IMR-90 (cell line): Measurements from ENCODE around the gene ZNF670. TPM values are rescaled to one million over a fixed set of nuclear protein-coding genes. Genes with fewer than 3 reads are reported as not detected.

Source experiments
- ATAC-seq: fragments of 200-7000 bp; cut with Tn5 transposase; 2 replicates; pipeline ENCODE4 v1.9.1; 2020; ENCODE audit warnings: low read depth, mild to moderate bottlenecking, moderate library complexity
- BruUV-seq: library from RNA; stranded (reverse); fragments of 400-500 nt; replicated peaks from 2 replicates; lab custom pipeline; 2021; lab: Mats Ljungman, UMichigan
- CTCF ChIA-PET: fragments of 300-600 bp; formaldehyde crosslinking; extraction: SDS; loops from one replicate; lab custom pipeline; 2021; ENCODE audit warnings: antibody characterized with exemption; lab: Yijun Ruan, JAX
- POLR2A ChIA-PET: fragments of 300-600 bp; sonication (Branson Sonifier 250); formaldehyde crosslinking; loops from one replicate; lab custom pipeline; 2022; ENCODE audit warnings: antibody characterized with exemption; ENCODE audit not compliant: unreplicated experiment; lab: Charles Lee
- DNase-seq: peaks from one replicate; pipeline ENCODE4 v3.0.0; 2013
- H2AFZ ChIP-seq: replicated peaks from 2 replicates; pipeline ENCODE3; 2013; ENCODE audit warnings: low read length, mild to moderate bottlenecking; ENCODE audit not compliant: poor library complexity
- H2AK5ac ChIP-seq: 2 replicates; pipeline ENCODE4 v1.6.1; 2013; ENCODE audit warnings: low read depth, low read length, inconsistent platforms
- H2AK9ac ChIP-seq: replicated peaks from 2 replicates; pipeline ENCODE3; 2013; ENCODE audit warnings: mild to moderate bottlenecking, low read depth, low read length, moderate library complexity; ENCODE audit not compliant: poor library complexity
- H2BK120ac ChIP-seq: 2 replicates; pipeline ENCODE4 v1.6.1; 2013; ENCODE audit warnings: low read depth, low read length, inconsistent platforms
- H2BK15ac ChIP-seq: 3 replicates; pipeline ENCODE4 v1.6.1; 2013; ENCODE audit warnings: low read depth, low read length, inconsistent platforms
- H2BK20ac ChIP-seq: 2 replicates; pipeline ENCODE4 v1.6.1; 2013; ENCODE audit warnings: low read depth, mild to moderate bottlenecking, inconsistent platforms, low read length, moderate library complexity
- H2BK5ac ChIP-seq: 2 replicates; pipeline ENCODE4 v1.6.1; 2013; ENCODE audit warnings: mild to moderate bottlenecking, low read depth, low read length, inconsistent platforms; ENCODE audit not compliant: poor library complexity, severe bottlenecking
- H3K14ac ChIP-seq: replicated peaks from 2 replicates; pipeline ENCODE4 v1.6.1; 2013; ENCODE audit warnings: low read depth, low read length, inconsistent platforms
- H3K18ac ChIP-seq: 2 replicates; pipeline ENCODE4 v1.6.1; 2013; ENCODE audit warnings: low read depth, low read length, control low read depth
- H3K23ac ChIP-seq: 2 replicates; pipeline ENCODE4 v1.6.1; 2013; ENCODE audit warnings: low read depth, low read length, inconsistent platforms
- H3K27ac ChIP-seq: 2 replicates; pipeline ENCODE4 v1.5.1; 2013; ENCODE audit warnings: mild to moderate bottlenecking, control low read depth, low read length; ENCODE audit not compliant: insufficient read depth
- H3K27me3 ChIP-seq: 2 replicates; pipeline ENCODE4 v1.6.1; 2013; ENCODE audit warnings: low read length; ENCODE audit not compliant: control insufficient read depth, insufficient read depth
- H3K36me3 ChIP-seq: 2 replicates; pipeline ENCODE4 v1.6.1; 2013; ENCODE audit warnings: low read length, mixed read lengths; ENCODE audit not compliant: control insufficient read depth, insufficient read depth
- H3K4ac ChIP-seq: 2 replicates; pipeline ENCODE4 v1.6.1; 2013; ENCODE audit warnings: low read depth, low read length, inconsistent platforms
- H3K4me1 ChIP-seq: 2 replicates; pipeline ENCODE4 v1.6.1; 2013; ENCODE audit warnings: low read length, mixed read lengths; ENCODE audit not compliant: control insufficient read depth, insufficient read depth
- H3K4me2 ChIP-seq: 2 replicates; pipeline ENCODE4 v1.6.1; 2013; ENCODE audit warnings: low read depth, mild to moderate bottlenecking, control low read depth, low read length, moderate library complexity
- H3K4me3 ChIP-seq: 2 replicates; pipeline ENCODE4 v1.5.1; 2013; ENCODE audit warnings: low read depth, mild to moderate bottlenecking, control low read depth, low read length, moderate library complexity; ENCODE audit not compliant: insufficient read depth
- H3K56ac ChIP-seq: 2 replicates; pipeline ENCODE4 v1.6.1; 2013; ENCODE audit warnings: low read length, inconsistent platforms; ENCODE audit not compliant: insufficient read depth; ENCODE audit errors: extremely low read depth
- H3K79me1 ChIP-seq, 2 experiments: 2 replicates each; pipeline ENCODE4 v1.6.1; 2013; ENCODE audit warnings: low read length in 2 of 2, inconsistent platforms in 1 of 2, low read depth in 1 of 2
- H3K9ac ChIP-seq: 2 replicates; pipeline ENCODE4 v1.6.1; 2013; ENCODE audit warnings: low read depth, low read length, control low read depth
- H3K9me1 ChIP-seq: 2 replicates; pipeline ENCODE4 v1.6.1; 2013; ENCODE audit warnings: low read length, inconsistent platforms; ENCODE audit not compliant: insufficient read depth
- H3K9me3 ChIP-seq: 2 replicates; pipeline ENCODE4 v1.6.1; 2013; ENCODE audit warnings: low read length; ENCODE audit not compliant: control insufficient read depth, insufficient read depth
- H4K20me1 ChIP-seq: 2 replicates; pipeline ENCODE4 v1.6.1; 2013; ENCODE audit warnings: low read length, inconsistent platforms; ENCODE audit not compliant: insufficient read depth
- H4K5ac ChIP-seq: 2 replicates; pipeline ENCODE4 v1.6.1; 2013; ENCODE audit warnings: mild to moderate bottlenecking, low read depth, low read length, control low read depth
- H4K8ac ChIP-seq, 2 experiments: 2 replicates each; pipeline ENCODE4 v1.6.1; 2013; ENCODE audit warnings: low read depth in 2 of 2, low read length in 2 of 2, control low read depth in 1 of 2, inconsistent platforms in 1 of 2
- H4K91ac ChIP-seq: 2 replicates; pipeline ENCODE4 v1.6.1; 2013; ENCODE audit warnings: low read depth, low read length, inconsistent platforms; ENCODE audit not compliant: insufficient read depth
- CEBPB ChIP-seq: IDR thresholded peaks from 2 replicates; pipeline ENCODE4 v1.6.1; 2012; ENCODE audit warnings: low read depth, low read length, improper control_type of control experiment
- ELK1 ChIP-seq: fragments of 150-350 bp; IDR thresholded peaks from 2 replicates; pipeline ENCODE4 v1.6.1; 2016; ENCODE audit warnings: low read depth, mild to moderate bottlenecking, low read length, moderate library complexity, borderline replicate concordance
- FOS ChIP-seq: fragments of 150-350 bp; IDR thresholded peaks from 2 replicates; pipeline ENCODE4 v1.6.1; 2016; ENCODE audit warnings: low read depth, low read length
- MAFK ChIP-seq: IDR thresholded peaks from 2 replicates; pipeline ENCODE4 v1.6.1; 2012; ENCODE audit warnings: low read depth, low read length, improper control_type of control experiment
- MAZ ChIP-seq: IDR thresholded peaks from 2 replicates; pipeline ENCODE4 v1.6.1; 2012; ENCODE audit warnings: low read depth, mild to moderate bottlenecking, low read length, improper control_type of control experiment, moderate library complexity, borderline replicate concordance
- MXI1 ChIP-seq: IDR thresholded peaks from 2 replicates; pipeline ENCODE4 v1.6.1; 2012; ENCODE audit warnings: low read depth, mild to moderate bottlenecking, low read length, moderate library complexity, borderline replicate concordance
- NFE2L2 ChIP-seq: fragments of 150-350 bp; IDR thresholded peaks from 2 replicates; pipeline ENCODE4 v1.6.1; 2016; ENCODE audit warnings: low read depth, mild to moderate bottlenecking, low read length
- POLR2A ChIP-seq: IDR thresholded peaks from 2 replicates; pipeline ENCODE4 v1.6.1; 2012; ENCODE audit warnings: mild to moderate bottlenecking, low read depth, low read length
- RCOR1 ChIP-seq: IDR thresholded peaks from 2 replicates; pipeline ENCODE4 v1.6.1; 2012; ENCODE audit warnings: mild to moderate bottlenecking, low read length, improper control_type of control experiment; ENCODE audit not compliant: insufficient replicate concordance
- RFX5 ChIP-seq: IDR thresholded peaks from 2 replicates; pipeline ENCODE4 v1.8.0; 2012; ENCODE audit warnings: low read depth, mild to moderate bottlenecking, low read length, moderate library complexity
- USF2 ChIP-seq: fragments of 150-350 bp; IDR thresholded peaks from 2 replicates; pipeline ENCODE4 v1.6.1; 2017; ENCODE audit warnings: mild to moderate bottlenecking, antibody characterized with exemption, low read length, low read depth
- WGBS, 2 experiments: methylation state at CpG; one replicate each; pipeline versions ENCODE4 v1.1.5 to v1.1.7; 2013; ENCODE audit warnings: missing lambda C conversion rate in 2 of 2; ENCODE audit not compliant: insufficient read length in 1 of 2; ENCODE audit errors: extremely low coverage in 2 of 2; 5-methylcytosine and 5-hydroxymethylcytosine counted together
- dilution Hi-C: fragments of 300-500 bp; cut with HindIII; formaldehyde crosslinking; loops from one replicate; pipeline ENCODE4 v1.14.3; 2018; ENCODE audit warnings: low sequenced_read_pairs; ENCODE audit not compliant: unreplicated experiment
- in situ Hi-C: fragments of 300-500 bp; cut with MboI; formaldehyde crosslinking; loops from 3 replicates; pipeline ENCODE4 v1.14.3; 2019; ENCODE audit warnings: low sequenced_read_pairs, inconsistent platforms, mixed read lengths
- intact Hi-C: fragments of 100-400 bp; cut with micrococcal nuclease; formaldehyde crosslinking; loops from 2 replicates; pipeline ENCODE4 v1.10.0; 2022
- polyA plus RNA-seq, 3 experiments: library from polyadenylated mRNA; depleted of rRNA; stranded (reverse); fragments of >200 nt; gene quantifications; 2 replicates each; pipeline ENCODE4 v1.2.3, GENCODE V29; 2012; ENCODE audit warnings: low replicate concordance in 1 of 3
- total RNA-seq: library from RNA; depleted of rRNA; stranded (reverse); fragments of >200 nt; gene quantifications from 2 replicates; pipeline ENCODE4 v1.2.3, GENCODE V29; 2012
- TF ChIP-seq, protein P1 (sequence below): conservative IDR thresholded peaks from 2 replicates; pipeline ENCODE4 v1.5.1; 2012; ENCODE audit warnings: mild to moderate bottlenecking, low read depth, low read length, improper control_type of control experiment

ZNF670 gene
- total and polyA plus RNA-seq, 2 of the 4 experiments (the other 2 are of a cell fraction): 1.8 to 4.5 TPM

DNA sequence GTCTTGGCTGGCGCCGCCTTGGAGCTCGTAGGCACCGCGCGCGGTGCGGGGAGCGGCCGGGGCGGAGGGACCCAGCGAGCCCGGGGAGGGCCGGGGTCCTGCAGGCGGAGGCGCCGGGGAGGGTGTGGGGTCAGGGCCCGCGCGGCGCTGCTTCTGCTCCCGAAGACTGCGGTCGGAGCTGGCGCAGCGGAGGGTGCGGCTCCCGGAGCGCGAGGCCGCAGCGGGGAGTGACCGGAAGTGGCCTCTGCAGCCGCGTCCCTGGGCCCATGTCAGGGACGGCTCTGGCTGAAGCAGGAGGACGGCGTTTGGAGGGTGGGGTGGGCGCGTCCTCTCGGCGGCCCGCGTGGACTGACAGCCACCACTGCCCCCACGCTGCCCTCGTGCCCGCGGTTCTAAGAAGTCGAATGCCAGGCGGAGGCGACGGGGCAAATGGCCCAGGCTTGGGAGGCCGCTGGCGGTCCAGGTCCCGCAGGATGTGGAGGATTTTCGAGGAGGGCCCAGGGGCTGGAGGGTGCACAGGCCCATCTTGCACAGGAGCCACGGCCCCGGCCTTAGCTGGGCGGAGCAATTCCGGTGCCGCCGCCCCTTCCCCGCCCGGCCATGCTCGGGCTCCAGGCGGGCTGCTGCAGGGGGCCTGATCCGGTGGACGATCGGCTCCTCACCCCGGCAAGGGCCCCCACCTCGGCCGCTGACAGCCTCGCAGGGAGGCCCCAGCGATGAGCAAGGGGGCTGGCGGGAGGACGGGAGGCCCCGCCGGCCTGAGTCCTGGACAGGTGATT is 33.3 kb upstream of the ZNF670 start:
- ChIA-PET POLR2A (no interaction called here), CTCF (no interaction called here)
- no peak overlapping the region; the same call in 1 of the 2 replicates for H2BK20ac ChIP-seq
- H2BK120ac ChIP-seq: peak overlapping the region; percentile 90
- 21% methylated on average over 12 of the region's 78 CpGs; no CpG with 5 or more reads in 1 of the 2 experiments for WGBS, 2 experiments
- peak overlapping the region; percentile 60 for H3K4me3 ChIP-seq
- no peak overlapping the region for H3K23ac ChIP-seq
- H3K79me1 ChIP-seq: peaks cover 0 to 7% of the 10 kb centered on the region in 2 experiments; a peak in 1 of 4 replicates
- H3K4me2 ChIP-seq: peak overlapping the region; percentile 71
- H4K5ac ChIP-seq: peak overlapping the region; percentile 86
- in situ Hi-C loops (no loop called here), intact Hi-C loops (no loop called here), dilution Hi-C loops (no loop called here)
- ATAC-seq (peak; percentile 89), DNase-seq (peak; percentile 47)
- no peaks in the 10 kb centered on the region for H3K9me3 ChIP-seq
- 0 out of 2 replicates have a peak overlapping the region, but pooled peaks have one; percentile 79 for H3K14ac ChIP-seq
- no peaks in the 10 kb centered on the region; the same call in 1 of the 2 replicates for H3K9me1 ChIP-seq
- H2AK5ac ChIP-seq: no peak overlapping the region
- H3K36me3 ChIP-seq: no peaks in the 10 kb centered on the region
- no TSS peak for BruUV-seq
- H3K18ac ChIP-seq: no peak overlapping the region; the same call in 1 of the 2 replicates
- H3K56ac ChIP-seq: peak overlapping the region; percentile 21; the same call in 1 of the 2 replicates
- peak overlapping the region; percentile 82 to 94; a peak in 3 of 4 replicates for H4K8ac ChIP-seq
- H3K27ac ChIP-seq: peak overlapping the region; percentile 72
- peak overlapping the region; percentile 82 for H2AK9ac ChIP-seq
- no peaks in the 10 kb centered on the region for H3K27me3 ChIP-seq
- TF ChIP-seq MAZ (no peak; the same call in 1 of the 2 replicates), USF2 (no peak), RCOR1 (no peak), POLR2A (no peak), FOS (no peak), CEBPB (no peak), NFE2L2 (no peak), RFX5 (no peak), MAFK (no peak), ELK1 (no peak), MXI1 (no peak)
- TF ChIP-seq, protein P1, sequence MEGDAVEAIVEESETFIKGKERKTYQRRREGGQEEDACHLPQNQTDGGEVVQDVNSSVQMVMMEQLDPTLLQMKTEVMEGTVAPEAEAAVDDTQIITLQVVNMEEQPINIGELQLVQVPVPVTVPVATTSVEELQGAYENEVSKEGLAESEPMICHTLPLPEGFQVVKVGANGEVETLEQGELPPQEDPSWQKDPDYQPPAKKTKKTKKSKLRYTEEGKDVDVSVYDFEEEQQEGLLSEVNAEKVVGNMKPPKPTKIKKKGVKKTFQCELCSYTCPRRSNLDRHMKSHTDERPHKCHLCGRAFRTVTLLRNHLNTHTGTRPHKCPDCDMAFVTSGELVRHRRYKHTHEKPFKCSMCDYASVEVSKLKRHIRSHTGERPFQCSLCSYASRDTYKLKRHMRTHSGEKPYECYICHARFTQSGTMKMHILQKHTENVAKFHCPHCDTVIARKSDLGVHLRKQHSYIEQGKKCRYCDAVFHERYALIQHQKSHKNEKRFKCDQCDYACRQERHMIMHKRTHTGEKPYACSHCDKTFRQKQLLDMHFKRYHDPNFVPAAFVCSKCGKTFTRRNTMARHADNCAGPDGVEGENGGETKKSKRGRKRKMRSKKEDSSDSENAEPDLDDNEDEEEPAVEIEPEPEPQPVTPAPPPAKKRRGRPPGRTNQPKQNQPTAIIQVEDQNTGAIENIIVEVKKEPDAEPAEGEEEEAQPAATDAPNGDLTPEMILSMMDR: no peak
- H4K91ac ChIP-seq: peak overlapping the region; percentile 62; the same call in 1 of the 2 replicates
- peak overlapping the region; percentile 100 for H2AFZ ChIP-seq
- H2BK5ac ChIP-seq: peak overlapping the region; percentile 0
- no peaks in the 10 kb centered on the region; the same call in 1 of the 2 replicates for H3K4me1 ChIP-seq
- H2BK15ac ChIP-seq: no peak overlapping the region
- H3K9ac ChIP-seq: peak overlapping the region; percentile 53
- no peaks in the 10 kb centered on the region; the same call in 1 of the 2 replicates for H4K20me1 ChIP-seq
- H3K4ac ChIP-seq: peak overlapping the region; percentile 93
